Stimulated activated CD4-positive, alpha-beta T cell treated with anti-CD3 and anti-CD28 coated beads, Interleukin-4, amount 100 ng/mL, for 24 hours (primary cell): ENCODE results near the gene HOXD4.

Experiments used
- DNase-seq: peaks from one replicate; pipeline ENCODE4 v3.0.0-alpha.2; 2020

The HOXD4 gene

GRCh38 chr2:176127774-176128072 lies 23.6 kb upstream of the HOXD4 start:
- no peak for DNase-seq

GRCh38 chr2:176128172-176128981 lies 23.0 kb upstream of the HOXD4 start:
- no peak for DNase-seq

- DNase-seq, result no peak
Observed at GRCh38 chr2:176128982-176129796, 22.2 kb upstream of the HOXD4 start, which contains the start of gene HOXD8. TSS of gene HOXD8 (plus strand) at chr2:176129705. CDS start at chr2:176130367, 662 bp downstream.

GRCh38 chr2:176129813-176130146 lies 21.6 kb upstream of the HOXD4 start:
- DNase-seq, result no peak

GRCh38 chr2:176130147-176130956 lies 21.0 kb upstream of the HOXD4 start:
- DNase-seq, result no peak

GRCh38 chr2:176130957-176131847 lies 20.1 kb upstream of the HOXD4 start:
- no peak for DNase-seq

GRCh38 chr2:176131848-176132158 lies 19.5 kb upstream of the HOXD4 start:
- no peak for DNase-seq

- DNase-seq, result no peak
Observed at GRCh38 chr2:176132205-176133171, 18.9 kb upstream of the HOXD4 start.

GRCh38 chr2:176133389-176133788 lies 18.0 kb upstream of the HOXD4 start:
- no peak for DNase-seq

GRCh38 chr2:176134035-176134434 lies 17.3 kb upstream of the HOXD4 start:
- no peak for DNase-seq

GRCh38 chr2:176135035-176135440 lies 16.3 kb upstream of the HOXD4 start:
- no peak for DNase-seq

GRCh38 chr2:176136374-176137251 lies 14.7 kb upstream of the HOXD4 start:
- DNase-seq, result no peak

GRCh38 chr2:176137252-176137580 lies 14.1 kb upstream of the HOXD4 start:
- DNase-seq, result no peak

- no peak for DNase-seq
Observed at GRCh38 chr2:176137906-176138305, 13.4 kb upstream of the HOXD4 start.

- DNase-seq, result no peak
Observed at GRCh38 chr2:176138526-176138922, 12.8 kb upstream of the HOXD4 start.

- no peak for DNase-seq
Observed at GRCh38 chr2:176138923-176139660, 12.3 kb upstream of the HOXD4 start.

- no peak for DNase-seq
Observed at GRCh38 chr2:176139661-176140512, 11.5 kb upstream of the HOXD4 start.

GRCh38 chr2:176140513-176141317 lies 10.6 kb upstream of the HOXD4 start:
- DNase-seq, result peak; percentile 53
